Esophagus squamous epithelium (tissue), 4 donors: ENCODE results near the gene SHLD1.

Source experiments
- CTCF ChIP-seq, 6 experiments: fragments of 450-650 bp in 4 of 6; fragments of 200-600 bp in 2 of 6; sonication (generic) in 2 of 6; IDR thresholded peaks; one replicate each; pipeline ENCODE4 v1.5.1; 2016 to 2019; ENCODE audit warnings: antibody characterized with exemption in 6 of 6, mild to moderate bottlenecking in 4 of 6, moderate library complexity in 4 of 6
- POLR2A ChIP-seq, 4 donors: fragments of 450-650 bp; IDR thresholded peaks; one replicate each; pipeline ENCODE4 v1.6.1; 2017; ENCODE audit warnings: antibody characterized with exemption in 4 of 4, mild to moderate bottlenecking in 4 of 4, moderate library complexity in 3 of 4

GRCh38 chr20:5822569-5822968, 72.4 kb downstream of the SHLD1 start:
- no peak for TF ChIP-seq CTCF (IDR thresholded peaks at IDR 0.05)
- no peak for TF ChIP-seq POLR2A (IDR thresholded peaks at IDR 0.05)
